Measurements from ENCODE around the gene SLC46A2.

The SLC46A2 gene

GRCh38 chr9:112860451-112860850, 30.2 kb downstream of the SLC46A2 start:
- in situ Hi-C loops (cut with MboI; ENCODE audit: low sequenced_read_pairs), result no loop called here

DNA sequence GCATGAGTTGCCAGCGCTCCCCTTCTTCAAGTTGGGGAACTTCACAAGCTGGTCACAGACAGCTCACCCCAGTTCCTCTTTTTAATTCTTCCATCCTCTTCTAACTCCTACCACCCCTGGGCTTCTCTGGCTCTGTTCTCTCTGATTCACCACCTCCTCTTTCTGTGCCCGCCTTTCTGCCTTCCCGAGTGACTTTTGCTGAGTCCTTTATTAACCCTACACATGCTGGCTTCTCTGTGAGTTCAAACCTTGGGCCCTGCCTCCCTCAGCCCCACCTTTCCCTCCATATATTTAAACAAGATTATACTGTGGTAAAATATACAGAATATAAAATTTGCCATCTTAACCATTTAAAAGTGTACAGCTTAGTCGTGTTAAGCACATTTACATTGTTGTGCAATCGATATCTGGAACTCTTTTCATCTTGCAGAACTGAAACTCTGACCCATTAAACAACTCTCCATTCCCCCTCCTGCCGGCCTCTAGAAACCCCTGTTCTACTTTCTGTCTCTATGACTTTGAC, 32.0 kb downstream of the SLC46A2 start:
- in situ Hi-C loops (cut with MboI; ENCODE audit: low sequenced_read_pairs), result no loop called here

DNA sequence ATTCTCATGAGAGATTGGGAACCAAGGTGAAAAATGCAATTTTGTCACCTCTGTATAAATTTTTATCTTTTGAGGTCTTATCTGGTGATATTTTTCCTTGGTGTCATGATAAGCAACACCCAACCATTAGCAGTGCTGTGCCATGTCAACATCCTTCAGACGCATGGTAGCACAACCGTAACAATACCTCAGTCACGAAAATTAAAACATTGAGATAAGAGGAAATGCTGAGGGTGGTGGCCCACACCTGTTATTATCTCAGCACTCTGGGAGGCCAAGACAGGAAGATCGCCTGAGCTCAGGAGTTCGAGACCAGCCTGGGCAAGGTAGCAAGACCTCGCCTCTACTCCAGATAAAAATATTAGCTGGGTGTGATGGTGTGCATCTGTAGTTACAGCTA, 32.7 kb downstream of the SLC46A2 start:
- in situ Hi-C loops (cut with MboI; ENCODE audit: low sequenced_read_pairs), result no loop called here

- in situ Hi-C loops (cut with MboI; ENCODE audit: low sequenced_read_pairs), result no loop called here
These were observed 33.8 kb downstream of the SLC46A2 start for GRCh38 chr9:112856843-112857242.

DNA sequence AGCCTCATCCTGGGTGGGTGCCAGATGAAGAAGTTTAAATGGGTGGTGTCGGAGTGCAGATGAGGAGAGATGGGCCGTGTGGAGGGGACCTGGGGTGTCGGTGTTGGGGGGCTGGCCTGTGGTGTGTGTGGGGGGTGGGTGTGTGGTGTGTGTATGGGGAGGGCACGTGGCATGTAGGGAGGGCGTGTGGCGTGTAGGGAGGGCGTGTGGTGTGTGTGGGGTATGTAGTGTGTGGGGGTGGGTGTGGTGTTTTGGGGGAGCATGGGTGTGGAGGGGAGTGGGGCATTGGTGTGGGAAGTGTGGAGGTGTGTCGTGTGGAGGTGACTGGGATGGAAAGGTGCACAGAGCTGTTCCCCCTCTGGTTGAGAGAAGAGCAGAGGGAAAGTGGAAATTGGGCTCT, 34.5 kb downstream of the SLC46A2 start:
- in situ Hi-C loops (cut with MboI; ENCODE audit: low sequenced_read_pairs), result no loop called here

DNA sequence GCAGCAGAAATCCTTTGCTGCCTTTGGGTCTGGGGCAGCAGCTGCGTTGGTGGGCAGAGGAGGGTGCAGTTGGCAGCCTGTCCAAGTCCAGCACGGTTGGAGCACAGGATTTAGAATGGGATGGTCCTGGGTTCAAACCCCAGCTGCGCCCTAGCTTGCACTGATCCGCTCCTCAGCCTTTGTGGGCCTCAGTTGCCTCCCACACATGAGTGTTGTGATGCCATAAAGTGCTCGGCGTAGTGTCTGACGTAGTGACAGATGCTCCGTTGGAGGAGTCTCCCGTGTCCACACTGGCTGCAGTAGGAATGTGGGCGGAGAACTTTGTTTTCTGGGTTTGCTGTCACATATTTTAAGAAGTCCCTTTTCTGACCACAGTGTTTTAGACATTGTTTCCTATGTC, 36.0 kb downstream of the SLC46A2 start:
- in situ Hi-C loops (cut with MboI; ENCODE audit: low sequenced_read_pairs), result no loop called here

DNA sequence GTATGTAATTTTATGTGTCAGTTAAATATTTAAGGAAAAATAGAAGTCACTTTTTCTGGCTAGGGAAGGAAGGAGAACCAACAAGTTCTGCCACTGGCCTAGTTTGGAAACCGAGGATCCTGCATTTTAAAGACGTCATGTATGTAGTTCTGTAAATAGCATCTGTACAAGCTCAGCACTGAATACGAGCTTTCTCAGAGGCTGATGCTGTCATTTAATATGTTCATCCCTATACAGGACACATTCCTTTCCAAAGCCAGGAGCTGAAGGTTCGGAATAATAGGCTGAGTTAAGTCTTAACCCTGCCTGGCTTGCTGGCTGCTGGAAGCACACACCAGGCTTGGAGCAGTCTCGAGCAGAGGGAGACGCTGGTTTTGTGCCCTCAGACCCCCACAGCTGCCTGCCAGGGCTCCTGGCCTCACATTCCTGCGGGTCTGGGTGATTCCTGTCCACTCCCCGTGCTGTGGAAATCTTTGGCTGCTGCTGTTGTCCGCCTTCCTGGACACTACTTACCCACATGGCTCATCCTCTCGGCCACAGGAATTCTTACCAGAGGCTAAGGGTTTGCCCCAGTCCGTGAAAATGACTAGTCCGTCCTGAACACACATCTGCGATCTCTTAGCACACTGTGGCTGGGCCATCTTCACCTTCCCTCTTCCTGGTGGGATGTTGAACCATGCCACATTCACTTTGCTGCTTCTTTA, 36.6 kb downstream of the SLC46A2 start:
- in situ Hi-C loops (cut with MboI; ENCODE audit: low sequenced_read_pairs), result no loop called here

DNA sequence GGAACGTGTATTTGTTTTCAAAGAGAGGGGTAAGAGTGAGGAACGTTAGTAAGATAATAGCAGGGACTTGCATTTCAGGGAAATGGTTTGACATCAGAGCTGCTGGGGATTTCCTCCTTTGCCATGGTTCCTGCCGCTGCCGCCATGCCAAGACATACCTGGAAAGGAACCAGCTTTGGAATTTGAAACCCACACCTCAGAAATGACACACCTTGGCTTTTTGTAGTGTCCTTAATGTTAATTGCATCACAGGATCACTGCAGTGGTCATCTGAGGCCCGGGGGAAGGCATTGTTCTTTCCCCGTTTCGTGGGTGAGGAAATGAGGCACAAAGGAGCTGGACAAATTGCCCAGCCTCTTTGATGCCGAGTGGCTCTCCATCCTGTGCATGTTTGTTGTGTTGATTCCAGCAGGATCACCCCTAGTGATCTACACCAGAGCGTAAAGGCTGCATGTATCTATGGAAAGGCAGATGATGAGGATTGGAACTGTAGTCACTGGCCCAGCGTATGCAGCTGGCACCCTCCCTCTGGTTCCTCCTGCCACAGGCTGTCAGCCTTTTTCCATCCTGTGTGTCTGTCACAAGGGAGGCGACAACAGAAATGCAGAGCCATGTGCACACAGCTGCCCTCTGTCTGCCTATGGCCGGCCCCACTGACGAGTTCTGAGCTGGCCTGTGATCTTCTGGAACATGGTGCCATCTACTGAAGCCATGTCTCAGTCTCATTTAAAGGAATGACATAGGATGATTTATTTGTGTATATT, 37.8 kb downstream of the SLC46A2 start:
- in situ Hi-C loops (cut with MboI; ENCODE audit: low sequenced_read_pairs), result no loop called here

- in situ Hi-C loops (cut with MboI; ENCODE audit: low sequenced_read_pairs), result no loop called here
These were observed 39.8 kb downstream of the SLC46A2 start for GRCh38 chr9:112850840-112851239.

DNA sequence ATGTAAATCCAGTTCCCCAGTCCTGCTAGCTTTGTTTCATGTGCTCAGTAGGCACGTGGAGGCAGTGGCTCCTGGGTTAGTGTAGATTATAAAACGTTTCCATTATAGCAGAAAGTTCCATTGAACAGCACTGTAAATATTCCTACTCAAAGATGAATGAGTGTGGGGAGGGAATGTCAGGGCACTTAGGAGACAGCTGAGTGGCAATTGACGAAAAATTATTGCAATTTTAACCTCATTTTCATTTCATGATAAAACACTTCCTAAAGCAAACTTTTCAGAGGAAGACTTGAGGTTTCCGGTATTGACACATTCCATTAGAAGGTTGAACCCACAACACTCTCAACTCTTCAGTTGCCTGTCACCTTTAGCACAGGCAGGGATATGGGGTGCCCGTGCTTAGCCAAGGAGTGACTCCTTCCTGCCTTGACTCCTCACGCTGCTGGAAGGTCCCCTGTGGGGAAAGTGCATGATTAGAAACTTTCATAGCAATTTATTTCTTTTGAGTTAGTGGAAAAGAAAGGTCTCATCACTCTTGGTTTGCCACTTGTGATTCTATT, 41.2 kb downstream of the SLC46A2 start:
- in situ Hi-C loops (cut with MboI; ENCODE audit: low sequenced_read_pairs), result no loop called here

DNA sequence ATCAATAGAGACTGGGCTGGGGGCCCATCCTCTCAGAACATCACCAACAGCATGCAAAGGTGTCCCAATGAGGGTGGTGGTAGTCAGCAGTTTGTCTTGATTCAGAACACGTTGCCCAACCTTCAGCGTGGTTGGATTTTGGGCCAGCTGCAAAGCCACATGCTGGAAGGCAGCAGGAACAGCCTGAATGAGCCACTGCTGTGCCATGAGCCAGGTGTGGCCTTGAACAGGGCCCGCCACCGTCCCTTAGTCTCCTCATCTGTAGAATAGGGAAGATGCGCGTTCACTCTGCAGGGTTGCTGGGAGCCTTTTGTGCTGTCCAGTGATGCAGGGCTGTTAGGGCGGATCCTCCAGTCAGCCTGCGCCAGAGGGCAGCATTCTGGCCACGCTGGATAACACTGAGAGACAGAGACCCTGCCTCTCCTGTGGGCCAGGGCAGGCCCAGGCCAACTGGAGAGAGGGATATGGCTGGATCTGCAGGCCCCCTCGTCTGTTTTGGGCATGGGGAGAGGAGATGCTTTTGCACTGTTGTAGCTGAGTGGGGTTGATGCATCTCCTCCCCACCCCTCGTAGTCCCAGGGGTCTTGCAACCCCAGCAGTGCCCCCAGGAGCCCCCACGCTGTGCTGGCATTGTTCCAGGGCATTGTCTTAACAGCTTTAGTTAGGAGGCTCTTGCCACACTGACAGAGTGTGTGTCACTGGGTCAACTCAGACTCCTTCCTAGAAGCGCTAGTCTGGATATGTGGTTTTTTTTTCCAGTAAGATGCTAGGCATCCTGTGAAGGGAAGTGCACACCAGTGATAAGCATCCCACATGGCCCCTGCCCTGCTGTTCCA, 42.1 kb downstream of the SLC46A2 start:
- in situ Hi-C loops (cut with MboI; ENCODE audit: low sequenced_read_pairs), result no loop called here

GRCh38 chr9:112846528-112847488, 43.9 kb downstream of the SLC46A2 start:
- in situ Hi-C loops (cut with MboI; ENCODE audit: low sequenced_read_pairs), result no loop called here

DNA sequence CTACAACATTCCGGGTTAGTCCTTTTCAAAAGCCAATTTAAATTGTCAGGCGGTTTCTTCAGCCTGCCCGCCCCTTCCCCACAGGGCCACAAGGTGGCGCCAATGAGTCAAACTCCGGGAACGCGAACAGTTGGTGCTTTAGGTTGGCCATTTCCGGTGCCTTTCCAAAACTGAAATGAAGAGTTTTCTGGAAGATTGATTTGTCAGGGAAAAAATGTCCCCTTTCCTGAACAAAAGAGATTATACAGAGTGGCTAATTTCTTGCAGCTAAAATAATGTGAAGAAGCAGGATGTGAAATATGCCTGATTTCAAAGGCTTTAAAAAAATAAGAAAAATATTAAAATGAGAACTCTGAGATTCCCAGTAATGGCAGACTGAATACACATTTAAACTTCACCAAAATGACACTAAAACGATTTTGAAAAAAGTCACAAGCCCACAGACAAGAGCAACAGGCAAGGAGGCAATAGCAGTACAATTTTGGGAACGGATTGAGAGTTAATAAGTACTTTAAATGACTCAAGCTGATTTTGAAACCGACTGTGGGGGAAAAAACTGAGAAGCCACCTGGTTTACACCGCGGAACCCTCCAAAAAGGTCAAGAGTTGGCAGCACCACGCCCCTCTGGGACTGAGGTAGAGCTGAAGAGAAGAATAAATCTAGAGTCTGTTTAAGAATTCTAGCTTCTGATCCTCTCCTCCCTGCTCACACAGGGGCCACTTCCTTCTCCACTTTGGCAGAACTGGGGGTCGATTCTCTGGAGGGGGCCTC, 45.7 kb downstream of the SLC46A2 start:
- in situ Hi-C loops (cut with MboI; ENCODE audit: low sequenced_read_pairs), result no loop called here

- in situ Hi-C loops (cut with MboI; ENCODE audit: low sequenced_read_pairs), result no loop called here
These were observed 48.1 kb downstream of the SLC46A2 start for GRCh38 chr9:112842555-112842954.

DNA sequence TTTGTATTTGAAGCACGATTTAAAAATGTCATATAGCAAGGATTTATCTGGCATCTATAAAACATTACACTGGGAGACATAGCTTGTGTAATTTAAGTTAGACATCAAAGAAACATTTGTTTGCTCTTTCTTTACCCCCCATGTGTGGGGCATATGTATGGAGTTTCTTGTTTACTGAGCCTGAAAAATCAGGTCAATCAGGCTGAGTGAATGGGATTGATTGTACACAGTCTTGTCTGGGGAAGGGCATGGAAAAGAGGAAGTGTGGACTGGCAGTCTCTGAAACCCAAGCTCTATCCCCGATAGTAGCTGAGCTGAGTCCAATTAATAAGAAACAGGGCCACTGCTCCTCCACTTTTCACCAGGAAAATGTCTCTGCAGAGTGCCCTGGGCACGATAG, 49.4 kb downstream of the SLC46A2 start:
- in situ Hi-C loops (cut with MboI; ENCODE audit: low sequenced_read_pairs), result no loop called here

DNA sequence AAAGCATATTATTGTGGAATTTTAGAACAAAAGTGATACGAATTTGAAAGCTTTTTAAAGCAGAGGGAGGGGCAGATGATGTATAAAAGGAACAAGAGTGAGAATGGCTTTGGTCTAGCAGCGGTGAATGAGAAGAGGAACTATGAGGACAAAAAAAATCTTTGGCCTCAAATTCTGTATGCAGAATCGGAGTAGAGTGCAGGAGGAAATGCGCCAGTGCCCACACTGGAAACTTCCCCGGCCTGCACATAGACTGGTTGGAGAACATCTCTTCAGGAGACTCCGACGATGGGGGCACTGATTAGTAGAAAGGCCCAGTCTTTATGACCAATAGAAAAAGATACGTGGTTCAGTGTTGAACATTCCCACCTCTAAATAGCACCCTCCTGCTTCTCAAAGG, 51.3 kb downstream of the SLC46A2 start:
- in situ Hi-C loops (cut with MboI; ENCODE audit: low sequenced_read_pairs), result no loop called here

DNA sequence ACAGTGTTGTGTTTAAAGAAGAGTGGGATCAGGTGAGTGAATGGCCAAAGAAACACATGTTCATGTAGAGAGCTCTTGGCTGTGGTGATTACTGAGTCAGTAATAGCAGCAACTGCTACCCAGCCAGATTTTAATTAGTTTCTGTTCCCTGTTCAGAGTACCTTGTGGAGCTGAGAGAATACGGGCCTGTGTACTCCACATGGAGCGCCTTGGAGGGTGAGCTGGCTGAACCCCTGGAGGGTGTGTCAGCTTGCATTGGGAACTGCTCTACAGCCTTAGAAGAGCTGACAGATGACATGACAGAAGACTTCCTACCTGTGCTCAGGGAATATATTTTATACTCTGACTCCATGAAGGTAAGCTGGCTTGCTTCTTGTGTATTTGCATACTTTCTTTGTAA, 52.3 kb downstream of the SLC46A2 start:
- in situ Hi-C loops (cut with MboI; ENCODE audit: low sequenced_read_pairs), result no loop called here

DNA sequence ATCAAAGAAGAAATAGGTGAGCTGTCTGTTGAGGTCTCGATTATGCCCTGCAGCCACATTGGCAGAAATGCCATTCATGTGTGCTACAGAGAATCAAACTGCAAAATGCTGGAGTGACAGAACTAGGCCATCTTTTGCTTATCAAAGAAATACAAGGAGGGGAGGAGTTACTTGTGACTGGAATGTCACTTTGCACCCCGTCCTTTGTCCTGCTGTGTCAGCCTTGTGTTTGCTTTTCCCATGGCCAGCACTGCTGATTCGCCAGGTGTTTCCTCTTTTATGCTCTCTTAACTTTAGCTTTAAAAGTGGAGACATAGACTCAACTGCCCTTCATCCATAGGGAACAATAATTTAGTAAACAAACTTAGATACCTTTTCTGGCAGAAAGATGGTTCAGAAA, 54.3 kb downstream of the SLC46A2 start:
- in situ Hi-C loops (cut with MboI; ENCODE audit: low sequenced_read_pairs), result no loop called here

DNA sequence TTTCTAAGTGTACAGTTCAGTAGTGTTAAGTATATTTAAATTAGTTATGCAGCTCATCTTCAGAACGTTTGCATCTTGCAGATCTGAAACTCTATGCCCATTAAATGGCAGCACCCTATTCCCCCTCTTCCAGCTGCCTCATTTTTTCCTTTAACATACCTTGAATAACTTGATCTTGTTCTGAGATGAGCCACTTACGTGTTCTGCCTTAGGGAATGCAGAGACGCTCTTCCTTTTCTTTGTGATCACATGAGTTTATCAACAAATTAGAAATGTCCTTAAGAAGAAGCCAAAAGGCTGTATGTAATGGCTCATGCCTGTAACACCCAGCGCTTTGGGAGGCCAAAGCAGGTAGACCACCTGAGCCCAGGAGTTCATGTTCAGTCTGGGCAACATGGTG, 57.6 kb downstream of the SLC46A2 start:
- in situ Hi-C loops (cut with MboI; ENCODE audit: low sequenced_read_pairs), result no loop called here

Data from hTERT RPE-1 (cell line).